HG02759 (cell line): ENCODE data around the gene BIN1.

Experiments used
- ATAC-seq: cut with Tn5 transposase; IDR thresholded peaks from one replicate; pipeline ENCODE4 v1.9.1; 2021; ENCODE audit warnings: mild to moderate bottlenecking, moderate library complexity; ENCODE audit not compliant: unreplicated experiment

Gene BIN1

DNA sequence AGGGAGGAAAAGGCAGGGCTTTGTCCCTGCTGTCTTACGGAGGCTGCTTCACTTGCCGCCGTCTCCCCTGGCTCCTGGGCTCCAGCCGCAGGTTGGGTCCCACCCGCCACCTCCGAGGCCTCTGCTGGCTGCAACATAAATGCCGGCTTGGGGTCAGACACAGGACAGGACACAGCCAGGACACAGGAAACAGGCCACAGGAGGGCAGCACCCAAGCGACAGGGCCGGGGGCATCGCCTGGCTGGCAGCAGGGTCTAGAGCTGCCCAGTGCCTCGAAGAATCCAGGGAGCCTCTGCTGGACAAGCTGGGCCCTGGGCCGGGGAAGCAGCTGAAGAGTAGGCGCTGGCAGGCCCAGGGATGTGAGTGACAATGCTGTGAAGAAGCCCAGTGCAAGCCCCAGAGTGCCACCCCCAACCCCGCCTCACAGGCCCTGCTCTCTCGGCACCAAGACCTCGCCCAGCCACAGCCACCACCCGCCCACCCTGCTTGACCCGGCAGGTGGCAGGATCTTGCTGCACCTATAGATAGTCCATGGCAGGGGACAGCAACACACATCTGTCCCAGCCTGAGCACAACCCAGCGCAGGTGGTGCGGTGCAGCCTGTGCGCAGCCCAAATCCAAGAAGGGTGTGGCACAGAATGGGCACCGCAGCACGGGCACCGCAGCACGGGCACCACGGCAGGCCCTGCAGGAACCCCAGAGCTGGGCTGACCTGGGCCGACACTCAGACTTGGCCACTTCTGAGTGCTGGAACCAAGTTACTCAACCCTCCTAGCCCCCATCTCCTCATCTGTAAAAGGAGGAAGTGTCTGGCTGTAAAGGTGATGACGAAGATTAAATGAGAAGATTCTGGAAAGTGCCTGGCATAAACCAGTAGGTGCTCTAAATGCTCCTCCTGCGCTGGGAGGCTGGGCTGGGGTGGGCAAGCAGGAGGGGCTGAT, 55.6 kb downstream of the BIN1 start:
- no peak for ATAC-seq

DNA sequence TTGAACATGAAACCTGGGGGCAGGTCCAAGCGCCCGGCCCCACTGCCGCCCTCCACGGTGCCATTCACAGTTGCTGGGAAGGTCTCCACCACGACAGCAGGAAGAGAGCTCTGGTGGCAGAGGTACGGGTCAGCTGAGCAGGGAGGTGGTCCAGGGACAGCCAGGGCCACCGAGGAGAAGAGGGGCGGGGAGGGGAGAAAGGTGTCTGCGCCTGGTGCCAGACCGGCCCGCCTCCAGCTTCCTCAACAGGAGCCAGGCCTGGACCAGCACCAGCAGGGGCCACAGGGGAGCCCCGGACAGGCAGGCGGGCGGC, 56.2 kb downstream of the BIN1 start:
- no peak for ATAC-seq

DNA sequence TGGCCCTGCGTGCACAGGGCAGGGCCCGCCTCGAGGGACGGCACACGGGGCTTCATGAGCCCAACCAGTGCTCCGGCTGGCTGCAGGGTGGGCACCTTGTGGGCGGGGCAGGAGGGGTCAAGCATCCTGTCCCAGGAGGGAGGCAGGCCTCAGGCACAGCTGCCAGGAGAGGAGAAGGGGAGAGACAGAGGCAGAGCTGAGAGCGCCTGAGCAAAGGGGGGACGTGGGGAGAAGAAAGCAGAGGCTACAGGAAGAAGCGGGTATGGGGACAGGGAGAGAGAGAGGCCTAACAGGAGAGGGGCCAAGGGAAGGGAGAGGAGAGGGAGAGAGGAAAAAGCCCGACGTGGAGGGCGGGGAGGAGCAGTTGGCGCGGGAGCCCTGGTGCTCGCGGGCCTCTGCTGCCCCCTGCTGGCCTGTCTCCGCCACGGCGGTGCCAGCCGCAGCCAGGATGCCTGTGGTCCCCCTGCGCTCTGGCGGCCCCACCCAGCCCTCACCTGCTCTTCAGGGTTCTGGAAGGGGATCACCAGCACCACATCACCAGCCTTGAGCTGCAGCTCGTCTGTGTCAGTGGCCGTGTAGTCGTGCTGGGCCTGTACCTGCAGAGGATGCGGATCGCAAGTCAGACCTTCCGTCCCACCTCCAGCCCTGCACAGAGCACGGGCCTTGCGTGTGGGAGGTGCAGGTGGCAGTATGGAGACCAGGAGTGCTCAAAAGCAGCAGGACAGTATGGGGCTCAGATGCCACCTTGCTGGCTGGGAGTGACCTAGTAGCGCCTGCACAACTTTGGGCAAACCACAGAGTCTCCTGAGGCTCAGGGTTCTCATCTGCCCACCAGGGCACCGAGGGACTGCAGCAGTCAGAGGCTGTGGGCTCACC, 56.8 kb downstream of the BIN1 start:
- peak; percentile 81 for ATAC-seq

DNA sequence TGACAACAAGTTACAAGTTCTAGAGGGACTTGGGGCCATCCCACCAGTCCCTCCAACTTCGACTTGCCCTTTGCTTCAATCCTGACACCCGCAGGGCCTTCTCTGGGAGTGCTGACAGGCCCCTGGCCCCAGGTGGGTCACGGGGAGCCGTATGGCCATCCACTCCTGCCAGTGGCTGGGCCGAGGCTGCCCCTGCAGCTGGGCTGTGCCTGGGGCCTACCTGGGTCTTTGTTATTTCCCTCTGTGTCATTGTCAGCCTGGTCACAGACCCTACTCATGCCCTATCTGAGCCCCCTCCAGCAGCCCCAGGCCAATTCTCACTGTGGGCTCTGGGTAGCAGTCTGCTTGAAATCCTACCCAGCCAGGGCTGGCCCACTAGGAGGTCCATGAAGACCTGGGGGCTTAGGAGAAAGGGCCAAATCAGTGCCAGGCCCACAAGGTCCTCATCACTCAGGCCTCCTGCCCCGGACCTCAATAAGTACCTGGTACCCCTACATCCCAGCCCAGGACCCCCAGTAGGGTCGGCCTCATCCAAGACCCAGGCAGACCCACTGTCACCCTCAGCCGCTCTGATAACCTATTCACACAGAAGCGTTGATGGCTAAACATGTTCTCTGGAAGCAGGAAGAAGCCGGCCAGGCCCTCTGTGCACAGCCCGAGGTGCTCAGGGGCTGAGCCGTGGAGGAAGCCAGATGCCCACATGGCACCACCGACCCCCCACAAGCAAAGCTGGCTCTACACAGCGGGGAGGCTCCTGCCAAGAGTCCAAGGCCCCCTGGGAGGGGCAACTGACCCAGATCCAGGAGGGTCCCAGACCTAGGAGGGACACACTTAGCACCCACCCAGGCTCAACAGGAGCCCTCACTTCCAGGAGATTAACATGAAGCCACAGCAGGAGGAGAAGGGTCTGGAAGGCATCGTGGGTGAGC, 57.7 kb downstream of the BIN1 start:
- no peak for ATAC-seq

DNA sequence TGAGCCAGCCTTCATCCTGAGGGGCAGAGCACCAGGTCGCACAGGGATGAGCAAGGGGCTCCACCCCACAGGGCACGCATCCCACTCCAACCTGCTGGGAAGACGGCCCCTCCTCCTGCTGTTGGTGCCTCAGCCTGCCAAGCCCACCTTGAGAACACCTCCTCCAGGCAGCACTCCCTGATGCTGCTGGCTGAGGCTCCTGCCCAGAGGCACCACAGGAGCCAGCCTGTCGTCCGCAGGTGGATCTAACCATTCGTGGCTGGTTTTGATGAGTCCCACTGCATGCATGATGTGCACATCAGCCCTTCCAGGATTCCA, 58.4 kb downstream of the BIN1 start:
- no peak for ATAC-seq

DNA sequence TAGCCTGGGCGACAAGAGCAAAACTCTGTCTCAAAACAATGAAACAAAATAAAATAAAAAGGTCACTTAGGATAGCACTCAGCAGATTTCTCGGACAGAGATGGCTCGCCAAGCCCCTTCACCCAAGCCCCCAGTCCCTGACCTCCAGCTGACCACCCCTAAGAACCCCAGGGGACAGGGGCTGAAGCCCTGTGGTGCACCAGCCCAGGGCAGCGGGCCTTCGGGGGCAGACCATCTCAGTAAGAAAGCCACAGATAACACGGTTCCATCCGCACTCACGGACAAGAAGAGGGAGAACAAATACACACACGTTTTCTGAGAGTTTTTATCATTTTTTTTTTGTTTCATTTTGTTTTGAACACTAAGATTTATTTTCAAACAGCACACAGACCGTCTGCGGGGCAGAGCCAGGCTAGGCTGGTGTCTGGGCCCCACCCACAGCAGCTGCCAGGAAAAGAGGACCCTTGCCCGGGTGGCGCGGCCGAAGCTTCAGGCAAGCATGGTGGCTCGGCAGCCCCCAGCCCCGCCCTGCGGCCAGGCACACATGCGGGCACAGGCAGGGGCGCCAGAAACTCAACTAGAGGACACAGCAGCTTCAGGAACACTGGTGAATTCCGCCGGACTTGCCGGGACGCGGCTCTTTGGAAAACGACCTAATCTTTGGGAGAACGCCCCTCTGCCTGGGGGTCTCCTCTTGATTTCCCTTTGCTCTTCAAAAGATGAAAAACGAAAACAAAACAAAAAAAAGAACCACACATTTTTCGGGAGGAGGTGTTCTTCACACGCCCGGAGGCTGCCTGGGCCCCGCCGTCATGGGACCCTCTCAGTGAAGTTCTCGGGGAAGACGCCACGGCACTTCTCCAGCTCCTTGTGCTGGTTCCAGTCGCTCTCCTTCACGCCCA, 59.0 kb downstream of the BIN1 start:
- ATAC-seq = no peak

DNA sequence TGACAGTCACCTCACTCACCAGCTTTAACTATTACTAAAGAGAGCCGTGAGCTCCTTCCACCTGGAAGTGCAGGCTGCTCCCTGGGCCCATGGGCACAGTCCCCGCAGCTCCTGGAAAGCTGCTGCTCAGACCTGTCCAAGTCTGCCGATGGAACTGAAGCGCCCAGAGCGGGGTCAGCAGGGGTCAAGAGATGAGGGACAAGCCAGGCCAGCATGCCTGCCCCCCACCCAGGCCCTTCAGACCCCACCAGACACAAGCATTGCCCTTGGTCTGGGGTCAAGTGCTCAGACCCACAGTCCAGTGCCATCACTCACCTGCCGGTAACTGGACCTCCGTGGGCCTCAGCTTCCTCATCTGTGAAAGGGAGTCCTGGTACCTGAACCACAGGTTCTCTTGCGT, 59.9 kb downstream of the BIN1 start:
- ATAC-seq = no peak

DNA sequence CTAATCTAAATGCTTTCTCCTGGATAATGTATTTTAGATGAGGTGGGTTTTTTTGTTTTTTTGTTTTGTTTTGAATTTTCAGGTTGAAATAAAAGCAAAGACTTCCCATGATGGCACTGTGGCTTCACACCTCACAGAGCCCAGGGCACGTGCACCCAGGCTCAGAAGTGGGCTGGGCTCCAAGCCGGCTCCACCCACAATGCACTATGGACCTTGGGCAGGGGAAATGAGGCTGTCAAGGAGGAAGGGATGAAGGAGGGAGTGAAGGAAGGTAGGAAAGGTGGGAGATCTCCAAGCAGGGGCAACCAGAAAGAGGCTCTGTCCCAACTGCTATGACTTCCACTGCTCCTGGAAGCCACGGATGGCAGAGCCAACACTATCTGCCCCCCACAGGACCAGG, 60.4 kb downstream of the BIN1 start:
- no peak for ATAC-seq

DNA sequence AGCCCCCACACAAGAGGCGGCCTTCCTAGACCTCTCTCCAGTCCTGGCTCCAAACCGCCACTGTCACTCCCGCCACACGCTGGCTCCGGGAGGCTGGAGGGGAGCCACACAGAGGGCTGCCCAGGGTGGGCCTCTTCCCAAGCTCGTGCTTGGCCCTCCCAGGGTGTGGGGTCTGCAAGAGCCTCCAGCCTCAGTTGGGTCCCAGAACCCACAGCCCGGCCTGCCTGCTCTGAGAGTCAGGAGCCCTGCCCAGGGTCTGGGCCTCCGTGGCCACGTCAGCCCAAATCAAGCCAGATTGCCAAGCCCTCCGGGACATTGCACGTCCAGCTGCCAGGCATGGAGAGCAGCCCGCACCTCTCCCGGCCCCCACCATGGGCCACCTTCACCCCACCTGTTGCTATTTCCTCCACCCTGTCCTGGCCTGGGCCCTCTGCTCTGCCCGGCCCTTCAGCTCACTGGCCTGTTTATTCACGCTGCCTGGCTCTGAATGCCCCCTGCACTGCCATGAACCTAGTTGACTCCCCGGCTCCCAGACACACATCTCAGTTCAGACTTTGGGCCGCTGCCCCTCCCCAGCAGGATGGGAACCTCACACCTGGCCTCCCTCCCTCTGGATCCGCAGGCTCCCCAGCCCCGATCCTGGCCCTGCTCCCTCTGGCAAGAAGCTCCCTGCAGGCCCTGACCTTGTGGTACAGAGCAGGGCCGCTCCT, 61.0 kb downstream of the BIN1 start:
- ATAC-seq = no peak

DNA sequence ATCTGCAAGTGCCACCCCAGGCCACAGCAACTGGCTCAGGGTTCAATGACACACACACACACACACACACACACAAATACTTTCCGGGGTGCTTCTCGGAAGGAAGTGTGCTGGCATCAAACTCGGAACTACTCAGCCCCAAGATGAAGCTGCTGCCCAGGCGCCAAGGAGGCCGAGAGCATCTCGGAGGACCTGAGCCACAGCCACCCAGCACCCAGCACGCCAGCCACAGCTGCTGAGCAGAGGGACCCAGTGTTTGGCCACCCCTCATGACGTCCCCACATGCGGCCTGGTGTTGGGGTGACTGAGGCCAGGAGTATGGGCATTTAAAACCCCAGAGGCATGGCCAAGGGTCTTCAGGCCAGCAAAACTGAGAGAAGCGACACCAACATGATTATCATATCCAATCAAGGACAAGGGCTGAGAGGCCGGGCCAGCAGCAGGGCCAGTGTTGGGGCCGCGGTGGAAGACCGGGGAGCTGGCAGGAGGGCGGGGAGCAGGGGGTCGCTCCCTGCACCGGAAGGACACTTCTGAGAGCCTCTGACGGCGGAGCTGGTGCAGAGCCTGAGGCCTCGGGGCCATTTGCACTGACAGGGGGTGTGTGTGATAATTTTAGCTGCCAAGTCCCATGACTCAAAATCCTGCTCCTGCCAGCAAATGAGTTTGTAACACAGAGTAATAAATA, 61.8 kb downstream of the BIN1 start:
- no peak for ATAC-seq

DNA sequence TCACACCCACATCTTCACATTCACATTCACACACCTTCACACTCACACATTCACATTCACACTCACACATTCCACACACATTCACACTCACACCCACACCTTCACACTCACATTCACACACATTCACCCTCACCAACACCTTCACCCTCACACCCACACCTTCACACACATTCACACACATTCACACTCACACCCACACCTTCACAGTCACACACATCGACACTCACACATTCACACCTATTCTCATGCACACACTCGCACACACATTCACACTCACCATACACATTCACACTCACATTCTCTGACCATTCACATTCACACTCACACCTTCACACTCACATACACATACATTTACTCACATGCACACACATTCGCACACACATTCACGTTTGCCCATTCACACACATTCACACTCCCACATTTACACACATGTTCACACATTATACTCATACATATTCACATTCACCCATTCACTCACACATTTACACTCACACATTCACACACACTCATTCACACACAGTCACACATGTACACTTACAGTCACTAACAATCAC, 62.7 kb downstream of the BIN1 start:
- ATAC-seq = no peak

DNA sequence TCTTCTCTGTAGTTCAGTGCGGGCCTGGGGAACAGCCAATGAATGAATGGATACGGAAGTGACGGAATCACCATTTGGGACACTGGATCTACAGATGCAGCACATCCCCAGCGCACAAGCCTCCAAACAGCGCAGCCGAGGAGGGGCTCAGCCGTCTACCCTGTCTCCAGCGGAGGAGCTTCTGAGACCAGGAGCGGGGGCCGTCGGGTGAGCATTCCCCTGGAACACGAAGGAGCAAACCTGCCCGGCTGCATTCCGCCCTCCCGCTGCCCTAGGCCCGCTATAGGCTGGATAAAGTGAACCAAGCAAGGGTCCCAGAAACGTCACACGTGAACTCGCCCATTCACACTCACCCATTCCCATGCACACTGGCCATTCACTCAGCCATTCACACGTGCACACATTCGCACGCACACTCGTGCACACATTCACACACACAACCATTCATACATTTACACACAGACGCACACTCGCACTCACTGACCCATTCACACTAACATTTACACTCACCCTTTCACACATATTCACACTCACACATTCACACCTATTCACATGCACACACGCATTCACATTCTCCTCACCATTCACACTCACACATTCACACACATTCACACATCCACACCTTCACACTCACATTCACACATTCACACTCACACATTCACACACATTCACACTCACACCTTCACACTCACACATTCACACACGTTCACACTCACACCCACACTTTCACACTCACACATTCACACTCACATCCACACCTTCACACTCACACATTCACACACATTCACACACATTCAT, 63.4 kb downstream of the BIN1 start:
- no peak for ATAC-seq

DNA sequence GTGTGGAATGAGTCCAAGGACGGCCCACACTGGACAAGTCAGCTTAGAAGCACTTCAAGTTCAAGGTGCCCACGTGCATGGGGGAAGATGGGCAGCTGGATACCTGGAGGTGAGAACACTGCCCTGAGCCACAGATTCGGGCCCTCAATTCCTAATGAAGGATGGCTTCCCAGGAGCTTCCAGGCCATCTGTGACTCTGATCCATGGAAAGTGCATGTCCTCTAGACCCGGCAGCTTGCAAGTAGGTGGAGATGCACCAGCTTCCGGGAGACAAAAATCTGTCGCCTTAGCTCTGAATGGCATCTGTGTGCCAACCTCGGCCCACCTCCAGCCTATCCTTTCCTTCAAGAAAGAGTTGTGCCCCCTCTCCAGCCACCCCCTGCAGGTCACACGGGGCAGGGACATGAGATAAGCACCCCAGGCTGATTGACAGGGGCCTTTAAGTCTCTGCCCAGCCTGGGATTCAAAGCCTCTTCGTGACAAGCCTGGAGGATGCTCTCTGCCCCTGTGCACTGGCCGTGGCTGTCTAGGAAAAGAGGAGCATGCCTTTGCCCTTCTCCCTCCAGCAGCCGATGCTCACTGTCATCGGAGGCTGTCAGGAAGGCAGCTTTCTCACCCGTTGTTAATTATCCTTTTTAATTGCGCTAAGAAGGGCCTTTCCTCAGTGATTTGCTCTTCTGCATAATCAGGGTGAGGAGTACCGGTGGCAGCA, 65.5 kb downstream of the BIN1 start:
- no peak for ATAC-seq

DNA sequence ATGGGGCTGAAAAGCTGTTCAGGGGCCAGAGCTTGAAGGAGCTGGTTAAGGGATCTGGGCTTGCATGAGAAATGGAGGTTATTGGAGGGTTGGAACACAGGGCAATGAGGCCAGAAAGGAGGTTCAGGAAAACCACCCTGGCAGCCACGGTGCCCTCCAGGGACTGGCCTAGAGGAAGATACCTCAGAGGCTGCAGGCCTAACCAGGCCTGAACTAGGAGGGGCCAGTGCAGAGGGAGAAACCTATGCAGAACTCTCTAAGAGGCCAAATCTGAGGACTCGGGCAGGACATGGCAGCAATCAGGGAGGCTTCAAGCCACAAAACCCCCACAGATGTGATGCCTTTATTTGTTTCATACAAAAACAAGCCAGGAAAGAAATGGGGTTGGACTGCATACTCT, 66.8 kb downstream of the BIN1 start:
- ATAC-seq = no peak

DNA sequence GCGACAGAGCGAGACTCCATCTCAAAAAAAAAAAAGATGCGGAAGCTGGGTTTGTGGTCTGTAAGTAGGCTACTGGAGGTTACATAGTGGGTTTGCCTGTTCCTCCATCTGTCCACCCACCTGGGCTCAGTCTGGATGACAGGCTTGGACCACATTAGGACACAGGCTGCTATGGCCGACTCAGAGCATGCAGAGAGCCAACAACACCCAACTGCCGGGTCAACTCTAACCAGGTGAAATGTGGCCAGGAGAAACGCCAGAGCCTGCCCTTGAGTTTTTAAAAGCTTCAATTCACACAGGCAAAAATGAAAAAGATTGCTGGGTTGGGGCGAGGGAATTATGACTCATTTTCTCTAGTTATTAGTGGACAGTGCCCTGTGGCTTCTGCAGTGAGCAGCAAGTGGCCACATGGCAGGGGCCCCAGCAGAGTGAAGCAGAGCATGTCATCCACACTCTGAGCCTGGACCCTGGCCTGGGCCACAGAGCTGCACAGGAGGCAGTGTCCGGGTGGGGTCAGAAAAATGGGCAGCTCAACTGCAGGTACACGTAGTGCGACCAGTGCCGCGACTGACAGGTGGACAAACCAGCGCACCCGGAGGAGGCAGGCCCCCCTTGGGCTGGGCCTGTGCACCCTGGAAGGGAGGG, 67.4 kb downstream of the BIN1 start:
- peak; percentile 75 for ATAC-seq

DNA sequence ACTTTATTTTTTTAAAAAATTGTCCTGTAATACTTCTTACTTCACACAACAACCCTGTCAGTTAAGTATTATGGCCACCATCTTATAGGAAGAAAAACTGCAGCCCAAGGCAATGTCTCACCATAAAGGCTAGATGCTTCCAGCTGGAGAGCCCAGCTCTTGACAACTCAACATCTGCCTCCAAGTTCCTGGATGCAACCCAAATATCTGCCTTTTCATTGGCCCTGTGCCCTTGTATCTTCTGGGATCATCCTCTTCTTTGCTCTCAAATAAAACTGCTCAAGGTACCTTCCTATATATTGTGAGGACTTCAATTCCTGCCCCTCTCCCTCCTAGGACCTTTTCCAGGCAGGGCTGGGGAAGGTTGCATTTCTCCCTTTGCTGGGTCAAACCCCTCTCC, 69.5 kb downstream of the BIN1 start:
- no peak for ATAC-seq
